Activated T-cell treated with anti-CD3 and anti-CD28 coated beads, Interleukin-2, amount 50 U/mL, for 72 hours (primary cell): ENCODE results near the gene MT3. TPM values are rescaled to one million over a fixed set of nuclear protein-coding genes. Genes with fewer than 3 reads are reported as not detected.

Experiments used
- total RNA-seq, 2 donors: library from RNA; stranded (reverse); gene quantifications; one replicate each; pipeline ENCODE4 v1.2.3, GENCODE V29; 2022

Gene MT3
- total RNA-seq, 2 donors from 2014 or later: 3.9 to 6.8 TPM

Other genes starting within 250 kb of the MT3 start
- 10 to 100 TPM; 70.1 to 75.0 TPM for gene AMFR, start 164.0 kb upstream of the MT3 start, total RNA-seq
- gene NUDT21, start 138.2 kb upstream of the MT3 start, total RNA-seq: 100 to 1,000 TPM; 304 to 350 TPM
- gene OGFOD1, start 138.0 kb upstream of the MT3 start, total RNA-seq: 10 to 100 TPM; 62.6 to 66.1 TPM
- gene BBS2, start 69.5 kb upstream of the MT3 start, total RNA-seq: 10 to 100 TPM; 25.7 to 27.6 TPM
- not detected for gene MT4, start 24.5 kb upstream of the MT3 start, total RNA-seq
- 100 to 1,000 TPM; 391 to 529 TPM for gene MT2A, start 19.1 kb downstream of the MT3 start, total RNA-seq
- 100 to 1,000 TPM in 1 of 2 donors, 10 to 100 TPM in 1; 94.7 to 204 TPM for gene MT1E, start 36.3 kb downstream of the MT3 start, total RNA-seq
- gene MT1M, start 43.1 kb downstream of the MT3 start, total RNA-seq: under 1 TPM in 1 of 2 donors, not detected in 1; 0.91 TPM
- 1 to 10 TPM in 1 of 2 donors, under 1 TPM in 1; 0.74 to 1.5 TPM for gene MT1A, start 49.1 kb downstream of the MT3 start, total RNA-seq
- gene MT1B, start 62.4 kb downstream of the MT3 start, total RNA-seq: not detected
- gene MT1F, start 68.4 kb downstream of the MT3 start, total RNA-seq: 10 to 100 TPM; 39.1 to 48.4 TPM
- gene MT1G, start 78.5 kb downstream of the MT3 start, total RNA-seq: 10 to 100 TPM; 26.8 to 45.6 TPM
- 10 to 100 TPM in 1 of 2 donors, 1 to 10 TPM in 1; 9.6 to 37.5 TPM for gene MT1H, start 80.3 kb downstream of the MT3 start, total RNA-seq
- gene MT1X, start 92.9 kb downstream of the MT3 start, total RNA-seq: 10 to 100 TPM; 39.4 to 39.8 TPM
- gene NUP93, start 140.6 kb downstream of the MT3 start, total RNA-seq: 100 to 1,000 TPM; 112 to 155 TPM